ENCODE measurements around the gene PPP2R3A.

PPP2R3A gene

DNA sequence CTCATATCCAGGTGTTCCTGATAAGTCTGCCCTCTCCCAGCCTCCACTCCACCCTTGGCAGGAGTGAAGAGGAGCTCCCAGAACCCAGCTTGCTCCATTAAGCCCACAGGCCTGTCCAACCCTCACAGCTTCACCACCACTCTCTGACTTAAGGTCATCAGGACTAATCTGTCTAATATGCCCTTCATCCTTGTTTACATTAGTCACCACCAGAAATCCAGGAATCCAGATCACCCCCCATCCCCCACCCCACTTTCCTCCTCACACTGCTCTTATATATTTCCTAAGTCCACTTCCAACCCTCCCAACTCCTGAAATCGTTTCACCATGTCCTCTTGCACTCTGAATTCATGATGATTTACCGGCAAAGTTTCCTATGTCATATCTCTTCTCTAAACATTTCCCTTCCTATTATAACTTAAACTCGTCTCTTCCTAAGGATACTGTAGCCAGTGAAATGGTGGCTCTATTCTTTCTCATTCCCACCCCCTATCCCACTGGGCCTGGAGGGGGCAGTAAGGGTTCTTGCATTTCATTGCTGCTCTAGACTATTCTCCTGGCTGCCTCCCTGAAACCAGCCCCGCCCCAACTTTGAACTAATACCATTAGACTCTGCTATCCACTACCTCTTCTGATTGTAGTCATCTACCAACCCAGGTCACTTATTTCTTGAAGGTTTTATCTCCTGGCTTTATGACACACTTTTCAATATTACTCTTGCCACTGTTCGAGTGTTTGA lies 43.4 kb downstream of the PPP2R3A start:
- Histone ChIP-seq H3K4me3 (ENCODE audit: low read length) (no peak overlapping the region), H3K27ac (ENCODE audit: low read length) (no peak overlapping the region), H3K4me2 (ENCODE audit: low read length) (no peak overlapping the region), H3K36me3 (replicated peaks; ENCODE audit: low read depth, low read length) (no peaks in the 10 kb centered on the region), H3K27me3 (ENCODE audit: low read depth, low read length) (peaks cover 28% of the 10 kb centered on the region), H2AFZ (ENCODE audit: low read depth, low read length) (no peak overlapping the region), H3K79me2 (ENCODE audit: low read length) (no peaks in the 10 kb centered on the region), H3K9ac (ENCODE audit: low read length) (no peak overlapping the region), H3K4me1 (ENCODE audit: low read length) (no peaks in the 10 kb centered on the region), H3K9me3 (ENCODE audit: insufficient read depth, low read length) (no peaks in the 10 kb centered on the region), H4K20me1 (ENCODE audit: insufficient read depth, low read length) (no peaks in the 10 kb centered on the region)
- no peak for TF ChIP-seq EZH2phosphoT487 (IDR thresholded peaks at IDR 0.05; ENCODE audit: low read depth)
- TF ChIP-seq, protein P1, sequence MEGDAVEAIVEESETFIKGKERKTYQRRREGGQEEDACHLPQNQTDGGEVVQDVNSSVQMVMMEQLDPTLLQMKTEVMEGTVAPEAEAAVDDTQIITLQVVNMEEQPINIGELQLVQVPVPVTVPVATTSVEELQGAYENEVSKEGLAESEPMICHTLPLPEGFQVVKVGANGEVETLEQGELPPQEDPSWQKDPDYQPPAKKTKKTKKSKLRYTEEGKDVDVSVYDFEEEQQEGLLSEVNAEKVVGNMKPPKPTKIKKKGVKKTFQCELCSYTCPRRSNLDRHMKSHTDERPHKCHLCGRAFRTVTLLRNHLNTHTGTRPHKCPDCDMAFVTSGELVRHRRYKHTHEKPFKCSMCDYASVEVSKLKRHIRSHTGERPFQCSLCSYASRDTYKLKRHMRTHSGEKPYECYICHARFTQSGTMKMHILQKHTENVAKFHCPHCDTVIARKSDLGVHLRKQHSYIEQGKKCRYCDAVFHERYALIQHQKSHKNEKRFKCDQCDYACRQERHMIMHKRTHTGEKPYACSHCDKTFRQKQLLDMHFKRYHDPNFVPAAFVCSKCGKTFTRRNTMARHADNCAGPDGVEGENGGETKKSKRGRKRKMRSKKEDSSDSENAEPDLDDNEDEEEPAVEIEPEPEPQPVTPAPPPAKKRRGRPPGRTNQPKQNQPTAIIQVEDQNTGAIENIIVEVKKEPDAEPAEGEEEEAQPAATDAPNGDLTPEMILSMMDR (IDR thresholded peaks at IDR 0.05; ENCODE audit: low read depth, low read length) = no peak

DNA sequence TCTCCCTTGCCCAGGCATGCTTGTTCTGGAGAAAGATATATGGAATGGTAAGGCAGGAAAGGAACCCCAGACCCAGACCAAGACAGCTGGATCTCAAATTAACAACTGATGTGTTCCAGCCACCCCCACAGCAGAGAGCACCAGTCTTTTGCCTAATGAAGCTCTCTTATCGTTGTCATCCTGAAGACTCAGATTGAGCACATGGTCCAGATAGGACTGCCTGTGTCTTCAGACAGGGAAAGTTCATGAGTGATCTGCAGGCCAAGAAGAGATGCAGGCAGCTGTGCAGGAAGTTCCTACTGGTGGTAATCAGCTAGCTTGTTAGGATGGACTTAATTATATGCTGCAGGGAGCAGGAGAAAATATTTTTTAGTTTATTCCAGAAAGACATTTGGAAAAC lies 53.3 kb downstream of the PPP2R3A start:
- Histone ChIP-seq H3K4me1 (ENCODE audit: low read length) (no peaks in the 10 kb centered on the region), H3K27ac (ENCODE audit: low read length) (no peak overlapping the region), H3K36me3 (replicated peaks; ENCODE audit: low read depth, low read length) (no peaks in the 10 kb centered on the region), H2AFZ (ENCODE audit: low read depth, low read length) (no peak overlapping the region), H3K79me2 (ENCODE audit: low read length) (no peaks in the 10 kb centered on the region), H3K4me3 (ENCODE audit: low read length) (no peak overlapping the region), H3K9me3 (ENCODE audit: insufficient read depth, low read length) (no peaks in the 10 kb centered on the region), H3K4me2 (ENCODE audit: low read length) (no peak overlapping the region), H4K20me1 (ENCODE audit: insufficient read depth, low read length) (no peaks in the 10 kb centered on the region), H3K27me3 (ENCODE audit: low read depth, low read length) (peaks cover 34% of the 10 kb centered on the region), H3K9ac (ENCODE audit: low read length) (no peak overlapping the region)
- TF ChIP-seq, protein P1 (IDR thresholded peaks at IDR 0.05; ENCODE audit: low read depth, low read length) = no peak
- TF ChIP-seq EZH2phosphoT487 (IDR thresholded peaks at IDR 0.05; ENCODE audit: low read depth) = no peak

DNA sequence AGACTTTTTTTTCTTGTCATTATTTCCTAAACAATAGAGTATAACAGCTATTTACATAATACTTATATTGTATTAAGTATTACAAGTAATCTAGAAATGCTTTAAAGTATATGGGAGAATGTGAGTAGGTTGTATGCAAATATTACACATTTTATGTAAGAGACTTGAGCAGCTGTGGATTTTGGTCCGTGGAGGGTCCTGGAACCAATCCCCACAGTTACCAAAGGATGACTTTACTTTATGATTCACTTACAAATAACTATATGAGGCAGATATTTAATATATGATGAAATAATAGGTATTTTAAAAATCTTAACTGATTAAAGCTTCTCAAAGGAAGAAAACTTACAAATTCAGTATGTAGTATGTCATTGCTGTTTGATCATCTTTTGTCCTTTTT lies 56.3 kb downstream of the PPP2R3A start:
- TF ChIP-seq, protein P1 (IDR thresholded peaks at IDR 0.05; ENCODE audit: low read depth, low read length) = no peak
- H4K20me1 ChIP-seq (ENCODE audit: insufficient read depth, low read length) = no peaks in the 10 kb centered on the region
- peaks cover 4% of the 10 kb centered on the region; the same call in 1 of the 2 replicates for H3K4me1 ChIP-seq (ENCODE audit: low read length)
- no peaks in the 10 kb centered on the region for H3K9me3 ChIP-seq (ENCODE audit: insufficient read depth, low read length)
- no peaks in the 10 kb centered on the region for H3K79me2 ChIP-seq (ENCODE audit: low read length)
- no peak overlapping the region for H3K27ac ChIP-seq (ENCODE audit: low read length)
- H3K36me3 ChIP-seq (replicated peaks; ENCODE audit: low read depth, low read length) = no peaks in the 10 kb centered on the region
- H3K27me3 ChIP-seq (ENCODE audit: low read depth, low read length) = peaks cover 42% of the 10 kb centered on the region
- no peak overlapping the region for H3K4me2 ChIP-seq (ENCODE audit: low read length)
- no peak overlapping the region for H3K4me3 ChIP-seq (ENCODE audit: low read length)
- H2AFZ ChIP-seq (ENCODE audit: low read depth, low read length) = no peak overlapping the region
- no peak overlapping the region for H3K9ac ChIP-seq (ENCODE audit: low read length)

DNA sequence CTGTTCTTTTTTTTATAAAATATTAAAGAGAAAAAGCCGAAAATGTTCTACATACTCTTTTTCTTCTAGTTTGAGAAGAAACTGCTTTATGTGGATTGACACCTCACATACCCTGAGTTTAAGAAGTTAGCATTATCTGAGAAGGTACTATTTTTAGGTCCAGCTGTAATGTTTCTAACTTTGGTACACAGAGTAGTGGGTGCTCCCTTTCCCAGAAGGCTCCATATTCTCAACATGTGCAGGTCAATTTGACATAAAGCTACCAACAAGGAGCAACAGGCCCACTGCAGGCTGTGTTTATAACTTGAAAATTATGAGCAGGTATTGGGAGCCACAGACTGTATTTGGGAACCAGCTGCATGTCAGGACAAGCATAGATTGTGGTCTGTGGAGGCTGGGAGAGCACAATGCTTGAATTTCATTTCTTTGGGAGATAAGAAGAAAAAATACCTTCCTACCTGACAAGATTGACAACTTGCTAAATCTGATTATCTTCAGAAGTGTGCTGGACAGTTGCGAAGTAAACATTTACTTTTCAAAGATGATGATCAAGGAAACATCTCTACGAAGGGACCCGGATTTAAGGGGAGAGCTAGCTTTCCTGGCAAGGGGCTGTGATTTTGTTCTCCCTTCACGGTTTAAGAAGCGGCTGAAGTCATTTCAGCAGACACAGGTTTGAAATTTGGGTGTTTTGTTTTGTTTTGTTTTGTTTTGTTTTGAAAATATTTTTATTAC lies 57.2 kb downstream of the PPP2R3A start:
- Histone ChIP-seq H4K20me1 (ENCODE audit: insufficient read depth, low read length) (no peaks in the 10 kb centered on the region), H2AFZ (ENCODE audit: low read depth, low read length) (no peak overlapping the region), H3K36me3 (replicated peaks; ENCODE audit: low read depth, low read length) (no peaks in the 10 kb centered on the region), H3K4me1 (ENCODE audit: low read length) (peaks cover 11% of the 10 kb centered on the region; the same call in 1 of the 2 replicates), H3K9ac (ENCODE audit: low read length) (no peak overlapping the region), H3K27ac (ENCODE audit: low read length) (no peak overlapping the region), H3K4me2 (ENCODE audit: low read length) (no peak overlapping the region), H3K9me3 (ENCODE audit: insufficient read depth, low read length) (no peaks in the 10 kb centered on the region), H3K79me2 (ENCODE audit: low read length) (no peaks in the 10 kb centered on the region), H3K27me3 (ENCODE audit: low read depth, low read length) (peaks cover 36% of the 10 kb centered on the region), H3K4me3 (ENCODE audit: low read length) (no peak overlapping the region)
- TF ChIP-seq, protein P1 (IDR thresholded peaks at IDR 0.05; ENCODE audit: low read depth, low read length) = no peak
- TF ChIP-seq EZH2phosphoT487 (IDR thresholded peaks at IDR 0.05; ENCODE audit: low read depth) = no peak
